NT2/D1 (cell line): ENCODE data around the gene SRGAP1.

ENCODE experiments used
- YY1 ChIP-seq: IDR thresholded peaks from 2 replicates; pipeline ENCODE4 v1.6.1; 2011; ENCODE audit not compliant: insufficient read length, insufficient read depth
- ZNF274 ChIP-seq: IDR thresholded peaks from 2 replicates; pipeline ENCODE4 v1.6.1; 2011; ENCODE audit warnings: mild to moderate bottlenecking, low read depth, low read length

GRCh38 chr12:63976902-63977395, 132.4 kb downstream of the SRGAP1 start:
- TF ChIP-seq ZNF274 (no peak), YY1 (no peak)
